Hematopoietic multipotent progenitor cell treated with erythropoietin and hydrocortisone succinate and interleukin-3 and kit ligand, for 6 days (in vitro differentiated cells): ENCODE results near the gene CASTOR1.
A peak's percentile ranks its signal among the peaks of the same experiment; 100 is the strongest.

Source experiments
- DNase-seq: peaks from one replicate; pipeline ENCODE4 v3.0.0-alpha.2; 2015

The CASTOR1 gene

DNA sequence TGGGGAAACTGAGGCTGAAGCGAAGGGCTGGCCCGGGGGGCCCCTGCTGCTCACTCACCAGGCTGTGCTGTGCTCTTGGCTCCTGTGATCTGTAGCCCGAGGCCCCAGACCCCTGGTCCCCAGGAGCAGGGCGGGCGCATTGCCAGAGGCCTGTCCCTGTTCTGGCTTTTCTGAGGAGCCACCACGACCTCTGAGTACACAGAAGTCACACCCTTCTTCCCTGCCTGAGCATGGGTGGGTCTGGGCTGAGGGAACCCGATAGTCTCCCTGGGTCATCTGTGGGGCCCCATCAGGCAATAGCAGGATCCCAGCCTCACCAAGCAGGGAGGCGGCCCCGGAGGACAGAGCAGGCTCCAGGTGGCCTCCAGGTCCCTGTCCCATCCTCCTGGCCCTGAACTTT lies 5.1 kb downstream of the CASTOR1 start:
- peak; percentile 94 for DNase-seq

DNA sequence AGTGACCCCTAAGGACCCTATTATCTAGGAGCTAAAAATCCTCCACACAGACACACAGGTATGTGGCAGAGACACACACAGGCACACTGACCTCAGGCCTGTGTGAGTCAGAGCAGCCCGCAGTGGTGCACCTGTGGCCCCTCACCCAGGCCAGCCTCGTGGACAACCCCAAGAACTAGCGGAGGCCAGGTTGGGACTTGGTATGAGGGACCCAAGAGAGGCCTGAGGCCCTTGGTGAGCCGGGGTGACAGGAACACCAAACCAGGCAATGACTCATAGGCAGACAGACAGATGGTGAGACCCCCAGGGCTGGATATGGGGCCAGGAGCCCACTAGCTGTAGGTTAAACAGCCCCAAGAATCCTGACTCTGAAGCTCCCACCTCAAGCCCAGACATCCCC lies 6.0 kb downstream of the CASTOR1 start:
- peak; percentile 28 for DNase-seq

DNA sequence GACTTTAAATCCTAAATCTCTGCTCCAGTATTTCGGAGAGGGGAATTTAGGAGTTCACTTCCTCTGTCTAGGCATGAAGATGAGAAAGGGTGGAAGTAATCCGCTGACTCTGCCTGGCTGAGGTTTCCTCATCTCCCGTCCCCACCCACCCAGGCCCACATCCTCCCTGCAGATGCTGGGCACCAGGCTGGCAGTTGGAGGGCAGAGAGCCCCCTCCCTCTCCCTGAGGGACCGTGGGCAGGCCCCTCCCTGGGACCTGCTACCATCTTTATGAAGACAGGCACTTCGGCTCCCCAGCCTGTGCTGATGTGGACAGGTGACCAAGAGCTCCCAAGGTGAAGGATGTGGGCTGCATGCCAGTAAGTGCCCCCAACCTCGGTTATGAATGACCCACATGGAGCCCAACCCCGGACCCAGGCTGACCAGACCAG lies 6.7 kb downstream of the CASTOR1 start:
- peak; percentile 68 for DNase-seq

DNA sequence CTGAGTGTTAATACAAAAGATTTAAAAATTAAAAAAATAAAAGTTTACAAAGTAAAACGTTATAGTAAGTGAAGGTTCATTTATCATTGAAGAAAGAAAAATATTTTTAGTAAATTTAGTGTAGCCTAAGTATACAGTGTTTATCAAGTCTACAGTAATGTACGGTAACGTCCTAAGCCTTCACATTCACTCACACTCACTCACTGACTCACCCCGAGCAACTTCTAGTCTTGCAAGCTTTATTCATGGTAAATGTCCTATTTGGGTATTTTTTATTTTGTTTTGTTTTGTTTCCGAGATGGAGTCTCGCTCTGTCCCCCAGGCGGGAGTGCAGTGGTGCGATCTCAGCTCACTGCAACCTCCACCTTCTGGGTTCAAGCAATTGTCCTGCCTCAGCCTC lies 8.8 kb downstream of the CASTOR1 start:
- no peak for DNase-seq

DNA sequence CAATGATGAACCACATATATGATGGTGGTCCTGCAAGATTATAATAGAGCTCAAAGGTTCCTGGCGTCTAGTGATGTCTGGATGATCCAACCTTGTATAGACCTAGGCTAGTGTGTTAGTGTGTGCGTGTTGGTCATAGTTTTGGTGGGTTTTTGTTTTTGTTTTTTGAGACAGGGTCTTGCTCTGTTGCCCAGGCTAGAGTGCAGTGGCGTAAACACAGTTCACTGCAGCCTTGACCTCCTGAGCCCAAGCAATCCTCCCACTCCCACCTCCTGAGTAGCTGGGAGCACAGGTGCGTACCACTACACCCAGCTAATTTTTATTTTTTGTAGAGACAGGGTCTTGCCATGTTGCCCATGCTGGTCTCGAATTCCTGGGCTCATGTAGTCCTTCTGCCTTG lies 9.4 kb downstream of the CASTOR1 start:
- no peak for DNase-seq

DNA sequence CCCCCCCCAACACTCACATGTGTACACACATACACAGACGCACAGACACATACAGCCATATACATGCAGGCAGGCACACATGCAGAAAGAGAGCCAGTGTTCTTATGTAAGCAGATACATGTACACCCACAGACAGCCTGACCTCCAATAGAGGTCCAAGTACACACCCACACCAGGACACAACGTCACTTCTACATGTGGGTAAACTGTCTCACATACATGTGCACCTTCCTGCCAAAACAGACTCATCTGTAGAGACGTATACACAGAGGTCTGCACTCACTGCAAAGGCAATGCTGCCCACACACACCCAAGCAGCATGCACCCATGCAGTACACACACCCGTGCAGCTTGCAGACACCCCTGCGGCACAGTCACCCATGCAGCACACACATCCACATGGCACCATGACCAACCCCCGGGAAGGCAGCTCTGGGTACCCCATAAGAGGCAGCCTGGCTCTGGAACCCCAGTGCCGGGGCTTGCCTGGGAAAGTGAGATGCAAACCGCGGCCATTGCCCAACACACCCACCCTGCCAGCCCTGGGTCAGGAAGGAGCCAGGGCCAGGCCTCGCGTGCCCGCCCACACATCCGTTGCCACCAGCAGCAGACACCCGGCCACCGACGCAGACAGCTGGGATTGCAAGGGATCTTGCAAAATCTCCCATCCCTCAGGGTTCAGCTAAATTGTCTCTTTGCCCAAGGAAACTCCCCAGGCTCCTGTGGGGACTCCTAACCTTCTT lies 10.1 kb downstream of the CASTOR1 start:
- peak; percentile 74 for DNase-seq

DNA sequence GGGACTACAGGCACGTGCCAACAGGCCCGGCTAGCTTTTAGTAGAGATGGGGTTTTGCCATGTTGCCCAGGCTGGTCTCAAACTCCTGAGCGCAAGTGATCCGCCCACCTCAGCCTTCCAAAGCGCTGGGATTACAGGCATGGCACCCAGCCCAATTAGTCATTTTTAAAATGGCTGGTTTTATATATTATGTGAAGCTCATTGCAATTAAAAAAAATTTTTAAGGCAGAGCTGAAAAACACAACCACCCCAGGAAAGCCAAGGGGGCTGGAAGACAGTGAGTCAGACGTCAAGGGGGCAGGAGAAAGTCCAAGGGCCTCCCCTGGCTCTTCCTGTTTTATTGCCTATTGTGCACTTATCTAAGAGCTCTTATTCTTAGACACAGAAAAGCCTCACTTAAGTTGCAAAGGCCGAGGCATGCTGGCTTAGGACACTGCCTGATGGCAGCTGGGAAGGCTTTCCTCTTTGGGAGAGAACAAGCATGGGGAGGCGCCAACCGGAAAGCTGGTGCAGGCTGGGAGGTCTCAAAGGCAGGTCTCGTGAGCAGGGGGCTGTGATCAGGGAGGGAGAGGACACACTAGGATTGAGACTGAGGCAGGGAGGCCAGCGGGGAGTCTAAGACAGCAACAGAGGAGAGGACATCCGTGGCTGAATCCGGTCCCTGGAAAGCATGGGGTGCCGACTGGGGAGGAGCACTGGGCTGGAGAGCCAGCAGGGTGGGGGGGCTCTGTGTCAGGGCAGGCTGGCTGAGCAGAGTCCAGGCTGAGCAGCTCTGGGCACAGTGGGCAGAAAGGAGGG lies 11.6 kb downstream of the CASTOR1 start:
- peak; percentile 65 for DNase-seq

DNA sequence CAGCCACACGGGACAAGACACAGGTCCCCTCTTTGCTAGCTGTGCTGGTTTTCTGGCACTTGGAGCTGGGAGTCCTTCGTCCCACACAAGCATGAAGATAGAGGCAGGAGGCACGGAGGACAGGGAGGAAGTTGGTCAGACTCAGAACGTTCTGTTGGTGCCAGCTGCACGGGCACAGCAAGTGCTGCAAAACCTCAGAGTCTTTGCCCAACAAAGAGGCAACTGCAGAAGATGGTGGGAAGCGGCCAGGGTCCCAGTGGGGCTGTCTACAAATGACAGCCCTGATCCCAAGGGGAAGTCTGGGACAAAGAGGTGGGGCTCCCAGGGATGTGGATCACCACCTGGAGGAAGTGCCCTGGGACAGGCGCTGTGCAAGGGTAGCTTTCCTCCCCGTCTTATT lies 13.3 kb downstream of the CASTOR1 start:
- DNase-seq, result peak; percentile 42

DNA sequence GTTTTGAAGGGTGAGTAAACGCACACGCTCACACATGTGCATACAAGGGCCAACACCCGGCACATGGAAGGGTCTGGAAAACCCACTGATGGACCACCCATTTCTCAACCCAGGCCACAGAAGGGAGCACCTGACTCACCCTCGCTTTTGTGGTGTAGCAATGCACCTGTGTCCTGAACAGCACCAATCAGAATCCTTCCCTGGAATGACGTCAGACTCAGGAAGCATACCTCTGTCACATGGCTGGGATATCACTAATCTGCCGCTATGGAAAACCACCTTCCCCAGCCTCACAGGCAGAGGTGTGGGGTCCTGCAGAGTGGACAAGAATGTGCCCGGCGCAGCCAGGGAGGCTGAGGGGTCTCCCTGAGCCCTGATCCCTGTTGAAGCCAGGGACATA lies 13.7 kb downstream of the CASTOR1 start:
- DNase-seq, result no peak

DNA sequence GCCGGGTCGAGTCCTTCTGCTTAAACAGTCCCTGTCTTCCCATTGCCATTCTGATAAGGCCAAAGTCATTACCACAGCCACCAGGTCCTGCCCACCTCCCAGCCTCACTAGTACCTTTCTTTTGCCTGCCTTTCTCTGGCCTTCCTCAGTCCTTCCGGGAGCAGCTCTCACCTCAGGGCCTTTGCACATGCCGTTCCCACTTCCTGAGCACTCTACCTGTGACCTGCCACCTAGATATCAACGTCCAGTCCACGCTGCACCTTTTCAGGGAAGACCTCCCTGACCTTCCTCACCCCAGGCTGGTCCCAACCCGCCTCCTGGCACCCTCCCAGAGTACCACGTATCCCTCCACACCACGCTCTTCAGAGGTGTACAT lies 14.9 kb downstream of the CASTOR1 start:
- DNase-seq, result no peak

DNA sequence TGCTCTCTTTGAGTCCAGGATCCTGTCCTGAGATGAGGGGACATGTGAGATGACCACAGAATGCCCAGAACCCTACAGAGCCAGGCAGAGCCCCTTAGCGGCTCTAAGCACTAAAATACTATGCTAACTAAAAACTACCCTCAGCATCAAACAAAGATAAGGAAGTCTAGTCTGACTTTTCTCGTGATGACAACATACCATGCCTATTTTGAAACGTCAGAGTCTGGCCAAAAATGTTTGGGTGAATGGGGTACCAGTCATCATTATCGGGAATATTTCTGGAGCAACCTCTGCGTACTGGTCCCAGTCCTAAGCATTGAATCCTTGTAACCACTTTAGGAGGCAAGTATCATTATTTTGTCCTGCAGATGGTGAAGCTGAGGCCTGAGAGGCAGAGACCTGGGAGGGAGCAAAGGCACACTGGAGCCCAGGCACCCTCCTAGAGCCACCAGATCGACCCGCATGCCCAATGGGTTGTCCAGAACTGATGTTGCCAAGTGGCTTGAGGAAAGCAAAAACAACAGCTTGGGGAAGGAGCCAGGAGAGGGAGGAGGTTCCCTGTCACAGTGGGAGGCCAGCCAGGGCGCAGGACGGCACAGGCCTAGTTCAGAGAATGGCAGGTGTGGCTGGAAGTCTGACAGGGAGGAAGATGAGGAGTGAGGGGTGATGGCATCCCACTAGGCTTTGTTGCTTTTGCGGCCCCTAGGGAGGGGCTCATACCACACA lies 15.4 kb downstream of the CASTOR1 start:
- no peak for DNase-seq

DNA sequence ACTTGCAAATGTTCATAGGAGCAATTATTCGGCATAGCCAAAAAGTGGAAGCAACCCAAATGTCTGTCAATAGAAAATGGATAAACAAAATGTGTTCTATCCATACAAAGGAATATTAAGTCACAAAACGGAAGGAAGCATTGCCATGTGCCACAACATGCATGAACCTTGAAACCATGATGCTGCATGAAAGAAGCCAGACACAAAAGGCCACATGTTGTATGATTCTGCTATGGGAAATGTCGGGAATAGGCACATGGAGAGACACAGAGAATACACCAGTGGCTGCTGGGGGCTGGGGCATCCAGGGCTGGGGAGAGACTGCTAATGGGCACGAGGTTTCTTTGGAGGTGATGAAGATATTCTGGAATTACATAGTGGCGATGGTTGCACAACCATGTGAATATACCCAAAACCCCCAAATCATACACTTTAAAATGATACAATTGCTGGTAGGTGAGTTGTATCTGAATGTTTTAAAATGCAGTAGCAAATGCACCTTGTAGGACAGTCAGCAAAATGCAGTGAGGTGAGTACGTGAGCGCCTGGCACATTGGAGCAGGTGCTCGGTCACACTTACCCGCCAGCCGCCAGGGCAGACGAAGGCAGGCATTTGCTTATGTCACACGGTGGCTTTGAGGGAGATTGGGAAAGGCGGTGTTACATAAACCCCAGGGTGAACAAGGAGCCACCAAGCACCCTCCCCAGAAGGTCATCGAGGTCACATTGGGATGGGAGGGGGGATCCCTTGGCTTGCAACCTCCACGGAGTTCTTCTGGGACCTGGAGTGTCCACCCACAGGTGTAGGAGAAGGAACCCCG lies 16.3 kb downstream of the CASTOR1 start:
- DNase-seq, result no peak

DNA sequence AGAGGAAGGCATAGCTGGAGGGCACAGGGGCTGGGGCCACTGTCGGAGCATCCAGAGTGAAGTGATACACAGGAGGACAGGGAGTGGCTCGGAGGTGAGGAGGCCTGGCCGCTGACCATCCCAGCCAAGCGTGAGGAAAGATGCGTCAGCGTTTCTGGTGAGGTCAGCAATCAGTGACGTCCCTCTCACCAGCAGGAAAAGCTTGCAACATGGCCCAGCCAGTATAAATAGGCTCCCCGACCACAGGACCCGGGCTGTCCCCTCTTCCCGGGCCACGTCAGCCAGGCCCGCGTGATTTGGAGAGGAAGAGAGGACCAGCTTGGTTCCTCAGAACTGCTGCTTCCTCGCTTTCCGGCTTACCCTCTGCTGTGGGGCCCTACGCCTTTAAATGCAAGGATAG lies 18.5 kb downstream of the CASTOR1 start:
- peak; percentile 65 for DNase-seq

DNA sequence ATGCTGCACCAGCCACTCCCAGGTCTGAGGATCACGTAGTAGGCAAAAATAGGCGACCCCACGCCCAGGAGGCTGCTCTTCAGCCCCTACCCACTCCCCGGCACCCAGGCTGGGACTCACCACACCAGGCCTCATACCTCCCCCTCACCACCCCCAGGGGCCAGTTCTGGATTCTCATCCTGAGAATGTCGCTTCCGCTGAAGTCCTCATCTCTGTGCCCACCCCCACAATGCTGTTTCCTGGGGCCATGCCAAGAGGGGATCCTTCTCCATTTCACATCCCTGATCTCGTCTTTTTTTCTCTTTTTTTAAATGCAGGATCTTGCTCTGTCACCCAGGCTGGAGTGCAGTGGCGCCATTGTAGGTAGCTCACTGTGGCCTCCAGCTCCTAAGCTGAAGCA lies 21.0 kb downstream of the CASTOR1 start:
- no peak for DNase-seq

DNA sequence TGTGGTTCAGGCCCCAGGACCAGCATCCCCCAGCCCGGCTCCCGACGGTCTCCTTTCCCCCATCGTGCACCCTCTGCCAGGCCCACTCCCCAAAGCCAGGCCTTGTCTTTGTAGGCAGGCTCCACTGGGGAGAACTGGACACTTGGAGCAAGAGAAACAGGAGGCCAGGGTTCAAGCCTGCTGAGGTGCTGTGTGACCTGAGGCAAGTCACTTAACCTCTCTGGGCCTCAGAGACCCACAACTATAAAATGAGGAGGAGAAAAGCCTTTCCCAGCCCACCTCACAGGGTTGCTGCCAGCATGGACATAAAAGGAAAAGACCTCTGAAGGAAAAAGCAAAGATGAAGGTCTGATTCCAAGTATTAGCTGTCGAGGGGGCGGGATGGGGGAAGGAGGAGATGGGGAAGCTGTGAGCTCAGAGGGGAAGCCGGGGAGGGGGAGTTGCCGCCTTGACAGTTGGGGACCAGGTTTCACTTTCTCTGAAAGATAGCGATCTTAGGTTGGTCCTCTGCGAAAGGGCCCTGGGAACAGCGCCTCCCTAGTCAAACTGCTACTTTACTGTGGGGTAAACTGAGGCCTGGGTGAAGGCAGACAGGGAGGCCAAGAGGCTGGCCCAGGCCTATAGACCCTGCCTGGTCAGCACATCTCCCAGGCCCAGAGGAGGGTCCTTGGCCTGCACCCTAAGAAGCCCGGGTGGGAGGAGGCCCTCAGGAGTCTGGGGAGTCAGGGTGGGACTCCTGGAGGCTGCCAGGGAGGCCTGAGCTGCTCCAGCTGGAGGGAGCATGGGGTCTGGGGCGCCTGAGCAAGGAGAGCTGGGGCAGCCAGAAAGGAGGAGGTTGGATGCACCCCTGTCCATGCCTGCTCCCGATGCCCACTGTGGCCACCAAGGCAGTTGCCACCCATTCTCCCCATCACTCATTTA lies 21.7 kb downstream of the CASTOR1 start:
- DNase-seq, result peak; percentile 87

DNA sequence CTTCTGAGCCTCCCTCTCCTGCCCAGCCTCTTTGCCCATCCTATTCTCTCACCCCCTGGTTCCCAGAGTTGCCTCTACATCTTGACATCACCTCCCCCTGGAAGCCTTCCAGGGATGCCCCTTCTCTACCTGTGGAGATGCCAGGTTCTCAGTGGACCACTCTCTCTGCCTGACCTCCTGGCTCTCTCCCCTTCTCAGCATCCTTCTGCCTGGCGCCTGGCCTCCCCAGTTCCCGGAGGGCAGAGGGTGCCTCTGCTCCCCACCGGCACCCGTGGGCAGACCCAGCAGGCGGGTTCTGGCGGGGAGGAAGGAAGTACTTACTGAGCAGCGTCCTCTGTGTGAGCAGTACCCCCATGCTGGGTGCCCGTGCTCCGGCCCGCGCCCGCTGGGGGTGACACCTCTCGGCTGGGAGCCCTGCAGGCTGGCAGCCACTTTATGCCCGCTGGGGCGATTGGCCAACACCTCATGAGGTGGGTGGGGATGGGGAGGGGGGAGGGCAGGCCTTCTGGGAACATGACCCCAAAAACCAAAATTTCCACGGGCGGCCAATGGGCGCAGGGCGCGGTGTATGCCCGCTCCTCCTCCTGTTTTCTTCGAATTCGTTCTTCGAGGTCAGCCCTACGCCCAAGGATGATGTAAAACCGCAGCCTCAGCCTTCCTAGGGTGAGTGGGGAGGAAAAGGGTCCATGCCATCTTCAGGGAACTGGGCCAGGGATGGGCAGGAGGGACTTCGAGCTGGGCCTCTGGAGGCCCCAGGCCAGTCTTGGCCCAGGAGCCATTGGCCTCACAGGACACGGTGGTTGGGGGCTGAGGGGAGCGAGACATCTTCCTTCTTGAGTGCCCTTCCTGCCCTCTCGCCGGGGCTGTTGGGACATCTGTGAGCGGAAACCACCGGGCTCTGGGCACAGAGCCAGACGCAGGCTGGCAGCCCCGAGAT lies 22.6 kb downstream of the CASTOR1 start, which contains the start of gene OSM:
Gene OSM, minus strand, starts transcription at position 407 of the 937 bp plus-strand sequence. Its CDS starts 52 bp downstream, at position 355.
- peak; percentile 97 for DNase-seq

DNA sequence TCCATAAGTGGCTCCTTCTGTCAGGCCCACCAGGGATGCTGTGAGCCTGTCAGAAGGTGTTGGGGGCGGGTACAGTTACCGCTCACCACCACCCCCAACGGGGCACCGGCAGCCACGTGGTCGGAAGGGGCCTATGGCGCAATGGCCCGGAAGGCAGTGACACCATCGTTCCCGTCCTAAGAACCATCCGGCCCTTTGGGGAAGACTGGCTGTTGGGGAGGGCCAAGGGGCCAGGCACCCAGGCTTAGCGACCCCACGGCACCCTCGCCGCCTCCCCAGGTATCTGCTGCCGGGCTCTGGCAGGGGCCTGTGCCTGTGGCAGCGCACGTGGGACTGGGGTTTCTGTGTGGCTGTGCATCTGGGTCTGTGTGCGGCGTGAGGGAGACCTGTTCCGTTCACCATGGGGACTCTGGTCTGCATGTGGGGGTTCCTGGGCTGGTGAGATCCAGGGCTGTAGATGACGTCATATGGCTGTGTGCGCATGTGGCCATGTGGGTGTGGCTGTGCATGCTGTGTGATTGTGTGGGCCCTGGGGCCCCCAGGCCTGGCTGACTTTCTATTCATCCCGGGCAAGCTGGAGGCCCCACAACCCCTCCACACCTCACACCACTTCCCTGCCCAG lies 23.4 kb downstream of the CASTOR1 start:
- peak; percentile 93 for DNase-seq

DNA sequence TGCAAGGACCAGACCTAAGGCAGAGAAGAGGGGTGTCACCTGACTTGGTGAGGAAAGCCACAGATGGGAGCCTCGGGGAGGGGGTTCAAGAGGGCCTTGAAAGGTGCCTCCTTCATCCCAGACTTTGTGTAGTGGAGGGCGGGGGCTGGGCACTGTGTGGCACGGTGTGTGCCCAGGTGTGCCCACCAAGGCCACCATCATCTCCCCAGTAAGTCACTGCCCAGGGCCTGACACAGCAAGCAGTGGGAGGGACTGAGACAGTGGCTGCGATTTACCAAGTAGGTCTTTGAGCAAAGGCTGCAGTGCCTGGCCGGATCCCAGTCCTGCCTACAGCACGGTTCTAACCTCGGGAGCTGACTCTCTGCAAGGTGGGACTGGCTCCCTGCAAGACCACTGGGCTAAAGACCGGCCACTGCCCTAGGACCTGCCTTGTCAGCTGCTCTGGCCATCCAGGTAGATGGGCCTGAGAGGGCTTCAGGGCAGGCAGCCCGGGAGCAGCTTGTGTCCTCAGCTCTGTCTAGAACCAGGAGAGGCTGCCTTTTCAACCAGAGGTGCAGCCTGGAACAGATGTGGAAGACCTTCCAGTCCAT lies 24.1 kb downstream of the CASTOR1 start:
- DNase-seq, result no peak

DNA sequence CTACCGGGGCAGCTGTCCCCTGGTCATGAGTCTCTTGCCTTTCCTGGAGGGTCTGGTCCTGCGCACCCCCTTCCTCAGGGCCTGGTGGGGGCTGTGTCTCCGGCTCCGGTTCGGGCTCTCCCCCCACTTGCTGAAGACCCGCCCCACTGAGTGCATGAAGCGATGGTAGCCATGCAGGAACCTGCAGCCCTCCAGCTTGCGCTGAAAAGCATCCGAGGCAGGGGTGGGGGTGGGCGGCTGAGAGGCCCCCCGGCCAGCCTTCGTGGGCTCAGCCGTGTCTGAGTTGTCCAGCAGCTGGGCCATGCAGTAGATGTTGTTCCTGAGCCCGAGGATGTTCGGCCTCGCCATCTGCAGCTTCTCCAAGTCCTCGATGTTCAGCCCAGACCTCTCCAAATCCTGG lies 25.4 kb downstream of the CASTOR1 start:
- no peak for DNase-seq
